Osteoblast (primary cell): Measurements from ENCODE around the gene MACROD2. TPM values are rescaled to one million over a fixed set of nuclear protein-coding genes. Genes with fewer than 3 reads are reported as not detected.

Experiments used
- DNase-seq: peaks from one replicate; pipeline ENCODE4 v3.0.0; 2011; ENCODE audit warnings: low spot score, mixed read lengths; ENCODE audit not compliant: insufficient read length; ENCODE audit errors: missing footprints
- H2AFZ ChIP-seq: 2 replicates; pipeline ENCODE4 v1.6.0; 2011; ENCODE audit warnings: mild to moderate bottlenecking, low read length
- H3K27ac ChIP-seq: 2 replicates; pipeline ENCODE4 v1.5.1; 2011; ENCODE audit warnings: mild to moderate bottlenecking, low read depth, low read length, moderate library complexity
- H3K27me3 ChIP-seq: 2 replicates; pipeline ENCODE4 v1.6.0; 2012; ENCODE audit warnings: mild to moderate bottlenecking, control low read depth, inconsistent platforms, low read length, moderate library complexity; ENCODE audit not compliant: insufficient read depth
- H3K36me3 ChIP-seq: 2 replicates; pipeline ENCODE4 v1.5.1; 2011; ENCODE audit warnings: mild to moderate bottlenecking, low read length, control low read depth, moderate library complexity; ENCODE audit not compliant: insufficient read depth
- H3K4me1 ChIP-seq: 2 replicates; pipeline ENCODE4 v1.5.1; 2011; ENCODE audit warnings: mild to moderate bottlenecking, low read length, control low read depth, moderate library complexity; ENCODE audit not compliant: insufficient read depth
- H3K4me2 ChIP-seq: 2 replicates; pipeline ENCODE4 v1.6.0; 2011; ENCODE audit warnings: mild to moderate bottlenecking, low read length; ENCODE audit not compliant: insufficient read depth
- H3K4me3 ChIP-seq: fragments of 200-600 bp; sonication (generic); 3 replicates; pipeline ENCODE4 v1.5.1; 2012; ENCODE audit warnings: mild to moderate bottlenecking, low read length, inconsistent platforms; ENCODE audit not compliant: insufficient read depth
- H3K79me2 ChIP-seq: 2 replicates; pipeline ENCODE4 v1.6.0; 2012; ENCODE audit warnings: mild to moderate bottlenecking, low read length, control low read depth, inconsistent platforms; ENCODE audit not compliant: insufficient read depth
- H3K9me3 ChIP-seq: 2 replicates; pipeline ENCODE4 v1.5.1; 2011; ENCODE audit warnings: low read depth, low read length, control low read depth
- H4K20me1 ChIP-seq: 2 replicates; pipeline ENCODE4 v1.6.0; 2012; ENCODE audit warnings: mild to moderate bottlenecking, low read length, control low read depth; ENCODE audit not compliant: insufficient read depth
- total RNA-seq: library from RNA; depleted of rRNA; stranded (reverse); fragments of >200 nt; gene quantifications from 2 replicates; pipeline ENCODE4 v1.2.3, GENCODE V29; 2012
- TF ChIP-seq, protein P1 (sequence below): IDR thresholded peaks from 2 replicates; pipeline ENCODE4 v1.5.1; 2011; ENCODE audit warnings: mild to moderate bottlenecking, low read depth, low read length, moderate library complexity; ENCODE audit errors: extremely low read depth

The MACROD2 gene
- total RNA-seq, 1 donor = 4.0 TPM

DNA sequence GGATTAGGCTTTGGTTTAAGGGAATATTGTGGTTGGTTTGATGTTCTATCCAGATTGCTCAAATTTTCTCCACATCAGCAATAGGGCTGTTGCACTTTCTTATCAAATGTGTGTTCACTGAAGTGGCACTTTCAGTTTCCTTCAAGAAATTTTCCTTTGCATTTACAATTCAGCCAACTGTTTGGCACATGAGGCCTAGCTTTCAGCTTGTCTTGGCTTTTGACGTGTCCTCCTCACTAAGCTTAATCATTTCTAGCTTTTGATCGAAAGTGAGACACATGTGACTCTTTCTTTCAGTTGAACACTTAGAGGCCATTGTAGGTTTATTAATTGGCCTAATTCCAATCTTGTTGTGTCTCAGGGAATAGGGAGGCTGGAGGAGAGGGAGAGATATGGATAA is 237.3 kb downstream of the MACROD2 start:
- TF ChIP-seq, protein P1, sequence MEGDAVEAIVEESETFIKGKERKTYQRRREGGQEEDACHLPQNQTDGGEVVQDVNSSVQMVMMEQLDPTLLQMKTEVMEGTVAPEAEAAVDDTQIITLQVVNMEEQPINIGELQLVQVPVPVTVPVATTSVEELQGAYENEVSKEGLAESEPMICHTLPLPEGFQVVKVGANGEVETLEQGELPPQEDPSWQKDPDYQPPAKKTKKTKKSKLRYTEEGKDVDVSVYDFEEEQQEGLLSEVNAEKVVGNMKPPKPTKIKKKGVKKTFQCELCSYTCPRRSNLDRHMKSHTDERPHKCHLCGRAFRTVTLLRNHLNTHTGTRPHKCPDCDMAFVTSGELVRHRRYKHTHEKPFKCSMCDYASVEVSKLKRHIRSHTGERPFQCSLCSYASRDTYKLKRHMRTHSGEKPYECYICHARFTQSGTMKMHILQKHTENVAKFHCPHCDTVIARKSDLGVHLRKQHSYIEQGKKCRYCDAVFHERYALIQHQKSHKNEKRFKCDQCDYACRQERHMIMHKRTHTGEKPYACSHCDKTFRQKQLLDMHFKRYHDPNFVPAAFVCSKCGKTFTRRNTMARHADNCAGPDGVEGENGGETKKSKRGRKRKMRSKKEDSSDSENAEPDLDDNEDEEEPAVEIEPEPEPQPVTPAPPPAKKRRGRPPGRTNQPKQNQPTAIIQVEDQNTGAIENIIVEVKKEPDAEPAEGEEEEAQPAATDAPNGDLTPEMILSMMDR = no peak
- Histone ChIP-seq H3K36me3 (no peaks in the 10 kb centered on the region), H3K79me2 (no peaks in the 10 kb centered on the region), H3K4me1 (no peaks in the 10 kb centered on the region), H3K4me3 (no peak overlapping the region), H3K27ac (no peak overlapping the region), H3K4me2 (no peak overlapping the region), H3K9me3 (no peaks in the 10 kb centered on the region), H3K27me3 (no peaks in the 10 kb centered on the region), H2AFZ (no peak overlapping the region), H4K20me1 (no peaks in the 10 kb centered on the region)
- no peak for DNase-seq

DNA sequence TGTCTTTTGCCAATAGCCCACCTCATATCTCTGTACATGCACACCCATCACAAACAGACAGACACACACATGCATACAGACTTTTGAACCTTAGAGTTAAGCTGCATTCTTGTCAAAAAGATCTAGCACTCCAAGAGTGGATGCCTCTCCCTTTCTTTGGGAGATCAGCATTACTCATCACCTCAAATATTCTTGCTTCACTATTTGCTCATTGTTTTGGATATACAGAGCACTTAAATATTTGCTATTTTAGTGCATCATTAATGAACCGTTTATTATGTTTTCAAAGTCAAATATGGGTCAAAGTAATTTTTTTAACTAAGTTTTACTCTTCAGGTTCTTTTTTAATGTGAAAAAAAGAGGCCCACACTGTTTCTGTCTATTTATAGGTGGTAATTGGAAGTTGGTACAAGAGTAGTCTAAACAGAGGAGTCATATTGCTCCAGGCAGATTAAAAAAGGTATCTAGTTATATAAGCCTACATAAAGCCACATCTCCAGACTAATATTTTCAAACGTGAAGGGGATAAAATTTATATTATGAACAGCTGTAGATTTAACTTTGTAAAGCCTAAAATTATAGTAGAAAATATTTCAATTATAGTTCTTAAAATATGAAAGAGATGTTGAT is 239.5 kb downstream of the MACROD2 start:
- Histone ChIP-seq H3K4me2 (no peak overlapping the region), H3K4me3 (no peak overlapping the region)

DNA sequence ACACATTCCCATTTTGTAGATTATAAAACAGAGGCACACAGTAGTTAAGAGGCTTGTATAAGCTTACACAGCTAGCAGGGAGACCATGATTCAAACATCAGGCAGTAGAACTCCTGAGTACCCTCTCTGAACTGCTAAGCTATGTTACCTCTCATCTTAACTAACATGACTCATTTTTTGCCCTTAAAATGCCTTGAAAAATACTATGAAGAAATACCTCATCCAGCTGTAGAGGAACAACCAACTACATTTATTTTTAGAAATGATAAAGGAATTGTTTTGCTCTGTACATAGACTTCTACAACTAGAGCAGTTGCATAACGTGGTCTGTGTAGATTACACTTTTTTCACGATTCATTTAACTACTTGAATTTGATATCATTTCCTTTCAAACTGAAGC is 240.0 kb downstream of the MACROD2 start:
- Histone ChIP-seq H3K9me3 (no peaks in the 10 kb centered on the region), H3K27me3 (no peaks in the 10 kb centered on the region), H2AFZ (no peak overlapping the region), H3K4me1 (no peaks in the 10 kb centered on the region), H3K79me2 (no peaks in the 10 kb centered on the region), H4K20me1 (no peaks in the 10 kb centered on the region), H3K4me3 (no peak overlapping the region), H3K27ac (no peak overlapping the region), H3K36me3 (no peaks in the 10 kb centered on the region), H3K4me2 (no peak overlapping the region)
- peak; percentile 9 for DNase-seq
- TF ChIP-seq, protein P1 = no peak

More for the DNA sequence above, 239.5 kb downstream of the MACROD2 start:
- Histone ChIP-seq H3K27ac (no peak overlapping the region), H3K27me3 (no peaks in the 10 kb centered on the region), H3K9me3 (no peaks in the 10 kb centered on the region), H3K4me1 (no peaks in the 10 kb centered on the region), H4K20me1 (no peaks in the 10 kb centered on the region), H3K36me3 (no peaks in the 10 kb centered on the region), H2AFZ (no peak overlapping the region), H3K79me2 (no peaks in the 10 kb centered on the region)
- DNase-seq = peak; percentile 48
- TF ChIP-seq, protein P1 = no peak

DNA sequence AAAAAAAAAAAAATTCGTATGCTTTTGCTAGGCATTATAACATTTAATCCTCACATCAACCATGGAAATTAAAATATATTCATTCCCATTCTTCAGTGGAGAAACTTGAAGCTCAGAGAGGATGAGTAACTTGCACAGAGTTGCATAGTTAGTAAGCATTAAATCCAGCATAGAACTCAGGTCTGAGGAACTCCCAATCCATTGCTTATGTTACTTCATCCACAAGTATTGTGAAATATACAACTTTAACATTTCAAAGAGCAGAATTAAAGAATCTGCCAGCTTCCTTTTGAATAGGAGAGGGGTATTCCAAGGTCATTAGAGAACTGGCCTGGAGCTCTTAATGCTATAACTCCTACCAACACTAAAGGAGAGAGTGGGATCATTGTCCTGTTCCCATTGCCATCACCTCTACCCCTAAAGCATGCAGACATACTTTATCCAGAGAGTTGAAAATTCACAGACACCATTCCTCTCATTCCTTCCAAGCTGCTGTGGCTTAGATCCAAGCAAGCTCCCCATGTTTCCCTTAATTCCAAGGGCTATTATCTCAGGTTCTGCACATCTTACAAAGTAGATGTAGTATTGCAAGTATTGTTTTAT is 250.2 kb downstream of the MACROD2 start:
- H3K79me2 ChIP-seq = no peaks in the 10 kb centered on the region
- no peaks in the 10 kb centered on the region for H4K20me1 ChIP-seq
- no peaks in the 10 kb centered on the region for H3K36me3 ChIP-seq
- TF ChIP-seq, protein P1 = no peak
- no peak for DNase-seq
- H3K9me3 ChIP-seq = no peaks in the 10 kb centered on the region
- no peak overlapping the region for H3K4me3 ChIP-seq
- H3K27me3 ChIP-seq = no peaks in the 10 kb centered on the region
- H3K27ac ChIP-seq = no peak overlapping the region
- H3K4me2 ChIP-seq = no peak overlapping the region
- H3K4me1 ChIP-seq = no peaks in the 10 kb centered on the region
- no peak overlapping the region for H2AFZ ChIP-seq
